Measurements from ENCODE around the gene PKD2L1.
A peak's percentile ranks its signal among the peaks of the same experiment; 100 is the strongest.
"Not testable (repeated sequence)": the region's sequence is repeated elsewhere in the genome, so short reads cannot be mapped to it uniquely, and the experiment has no call there.

Gene PKD2L1

DNA sequence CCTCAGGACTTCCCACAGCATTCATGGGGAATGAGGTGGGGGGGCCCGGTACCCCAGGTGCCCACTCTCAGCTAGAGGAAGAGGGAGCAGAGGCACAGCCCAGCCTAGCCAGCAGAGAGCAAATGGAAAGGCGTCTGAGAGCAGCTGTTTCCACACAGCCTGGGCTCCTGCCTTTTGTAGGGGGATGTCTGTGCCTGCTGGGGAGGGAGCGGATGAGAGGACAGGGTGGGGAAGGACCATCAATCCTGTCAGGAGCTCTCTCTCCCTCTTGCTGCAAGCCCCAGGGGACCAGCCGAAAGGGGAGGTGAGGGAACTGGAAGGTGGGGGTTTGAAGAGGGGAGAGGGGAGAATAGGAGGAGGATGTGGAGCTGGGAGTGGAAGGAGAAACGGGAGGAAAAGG, at the start of gene PKD2L1:
TSS of gene PKD2L1 (minus strand) at position 150 of the 400 bp plus-strand sequence. CDS start at position 25, 125 bp downstream.
- DNase-seq, result no peak

DNA sequence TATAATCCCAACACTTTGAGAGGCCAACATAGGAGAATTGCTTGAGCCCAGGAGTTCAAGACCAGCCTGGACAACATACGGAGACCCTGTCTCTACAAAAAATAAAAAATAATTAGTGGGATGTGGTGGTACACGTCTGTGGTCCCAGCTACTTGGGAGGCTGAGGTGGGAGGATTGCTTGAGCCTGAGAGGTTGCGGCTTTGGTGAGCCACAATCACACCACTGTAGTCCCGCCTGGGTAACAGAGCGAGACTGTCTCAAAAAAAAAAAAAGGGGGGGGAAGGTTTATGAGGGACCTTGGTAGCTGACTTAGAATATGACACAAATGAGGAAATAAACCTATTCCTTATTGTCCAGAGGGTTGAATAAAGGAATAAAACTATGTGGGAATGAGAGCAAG, 47.8 kb upstream of the PKD2L1 start:
- DNase-seq, result no peak

DNA sequence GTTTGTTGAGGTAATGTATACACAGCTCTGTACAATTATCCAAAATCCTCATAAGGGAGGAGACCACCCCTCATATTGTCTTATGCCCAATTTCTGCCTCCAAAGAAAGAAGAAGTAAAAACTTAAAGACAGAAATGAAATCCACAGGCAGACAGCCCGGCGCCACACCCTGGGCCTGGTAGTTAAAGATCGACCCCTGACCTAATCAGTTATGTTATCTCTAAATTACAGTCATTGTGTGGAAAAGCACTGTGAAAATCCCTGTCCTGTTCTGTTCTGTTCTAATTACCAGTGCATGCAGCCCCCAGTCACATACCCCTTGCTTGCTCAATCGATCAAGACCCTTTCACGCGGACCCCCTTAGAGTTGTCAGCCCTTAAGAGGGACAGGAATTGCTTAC, 46.6 kb upstream of the PKD2L1 start:
- DNase-seq, result not testable (repeated sequence)

DNA sequence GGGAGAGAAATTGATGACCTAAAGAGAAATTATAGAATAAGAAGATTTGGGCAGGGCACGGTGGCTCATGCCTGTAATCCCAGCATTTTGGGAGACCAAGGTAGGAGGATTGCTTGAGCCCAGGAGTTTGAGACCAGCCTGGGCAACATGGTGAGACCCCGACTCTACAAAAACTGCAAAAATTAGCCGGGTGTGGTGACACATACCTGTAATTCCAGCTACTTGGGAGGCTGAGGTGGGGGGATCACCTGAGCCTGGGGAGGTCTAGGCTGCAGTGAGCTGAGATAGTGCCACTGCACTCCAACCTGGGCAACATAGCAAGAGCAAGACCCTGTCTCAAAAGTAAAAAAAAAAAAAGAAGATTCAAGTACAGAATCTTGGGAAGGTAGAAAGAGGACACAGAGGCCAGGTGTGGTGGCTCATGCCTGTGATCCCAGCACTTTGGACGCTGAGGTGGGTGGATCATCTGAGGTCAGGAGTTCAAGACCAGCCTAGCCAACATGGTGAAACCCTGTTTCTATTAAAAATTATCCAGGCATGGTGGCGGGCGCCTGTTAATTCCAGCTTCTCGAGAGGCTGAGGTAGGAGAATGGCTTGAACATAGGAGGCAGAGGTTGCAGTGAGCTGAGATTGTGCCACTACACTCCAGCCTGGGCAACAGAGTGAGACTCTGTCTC, 44.8 kb upstream of the PKD2L1 start:
- not testable (repeated sequence) for DNase-seq

DNA sequence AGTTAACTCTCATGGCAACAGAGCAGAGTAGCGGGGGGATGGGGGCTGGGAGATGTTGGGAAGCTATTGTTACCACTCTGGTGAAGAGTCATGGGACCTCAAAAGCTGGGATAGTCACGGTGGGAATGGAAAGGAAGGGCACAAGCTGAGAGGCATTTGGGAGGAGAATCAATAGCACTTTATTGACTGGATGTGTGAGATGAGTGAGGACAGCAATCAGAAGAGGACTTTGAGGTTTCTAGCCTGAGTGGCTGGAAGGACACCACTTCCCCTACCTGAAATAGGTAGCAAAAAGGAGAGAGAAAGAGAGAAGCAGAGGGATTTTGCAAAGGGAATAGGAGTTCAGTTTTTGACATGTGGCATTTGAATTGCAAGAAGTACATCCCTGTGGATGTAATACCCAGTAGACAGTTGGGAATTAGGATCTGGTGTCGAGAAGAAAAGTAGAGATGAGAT, 44.2 kb upstream of the PKD2L1 start:
- DNase-seq, result no peak

DNA sequence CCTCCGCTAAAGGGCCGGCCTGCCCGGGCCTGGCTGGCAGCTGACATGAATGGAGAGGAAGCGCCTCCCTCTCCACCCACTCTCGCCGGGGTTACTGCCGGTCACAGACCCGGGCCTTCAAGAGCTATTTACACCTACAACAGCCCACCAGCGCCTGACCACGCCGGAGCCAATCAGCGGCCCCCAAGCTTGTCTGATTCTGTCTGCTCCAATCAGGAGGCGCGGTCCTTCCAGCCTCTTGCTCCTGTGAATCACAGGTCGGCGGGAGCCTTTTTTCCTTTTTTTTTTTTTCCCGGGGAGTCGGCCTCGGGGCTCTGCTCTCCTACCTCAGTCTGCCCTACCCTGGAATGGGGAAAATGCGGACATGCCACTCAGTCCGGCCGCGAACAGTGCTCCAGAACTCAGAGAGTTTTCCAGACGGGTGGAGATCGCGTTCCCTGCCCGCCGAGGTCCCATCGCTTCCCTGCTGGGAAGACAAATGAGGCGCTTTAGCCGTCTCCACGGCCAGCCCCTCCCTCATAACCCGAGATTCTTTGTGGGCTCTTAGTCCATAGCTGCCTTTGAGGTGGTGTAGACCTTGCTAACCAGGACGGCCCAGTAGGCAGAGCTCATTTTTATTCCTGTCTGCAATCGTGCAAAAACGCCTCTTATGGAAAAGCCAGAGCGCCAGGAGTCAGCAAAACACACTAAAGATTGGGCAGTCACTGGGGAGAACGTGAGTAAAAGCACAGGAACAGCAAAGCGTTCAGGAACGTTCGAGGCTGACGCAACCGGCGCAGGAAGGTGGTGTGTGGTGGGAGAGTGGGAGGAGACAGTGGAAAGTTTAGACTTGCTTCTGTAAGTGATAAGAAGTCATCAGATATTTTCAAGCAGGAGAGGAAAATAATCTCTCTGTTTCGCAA, 43.5 kb upstream of the PKD2L1 start:
- peak; percentile 74 for DNase-seq

DNA sequence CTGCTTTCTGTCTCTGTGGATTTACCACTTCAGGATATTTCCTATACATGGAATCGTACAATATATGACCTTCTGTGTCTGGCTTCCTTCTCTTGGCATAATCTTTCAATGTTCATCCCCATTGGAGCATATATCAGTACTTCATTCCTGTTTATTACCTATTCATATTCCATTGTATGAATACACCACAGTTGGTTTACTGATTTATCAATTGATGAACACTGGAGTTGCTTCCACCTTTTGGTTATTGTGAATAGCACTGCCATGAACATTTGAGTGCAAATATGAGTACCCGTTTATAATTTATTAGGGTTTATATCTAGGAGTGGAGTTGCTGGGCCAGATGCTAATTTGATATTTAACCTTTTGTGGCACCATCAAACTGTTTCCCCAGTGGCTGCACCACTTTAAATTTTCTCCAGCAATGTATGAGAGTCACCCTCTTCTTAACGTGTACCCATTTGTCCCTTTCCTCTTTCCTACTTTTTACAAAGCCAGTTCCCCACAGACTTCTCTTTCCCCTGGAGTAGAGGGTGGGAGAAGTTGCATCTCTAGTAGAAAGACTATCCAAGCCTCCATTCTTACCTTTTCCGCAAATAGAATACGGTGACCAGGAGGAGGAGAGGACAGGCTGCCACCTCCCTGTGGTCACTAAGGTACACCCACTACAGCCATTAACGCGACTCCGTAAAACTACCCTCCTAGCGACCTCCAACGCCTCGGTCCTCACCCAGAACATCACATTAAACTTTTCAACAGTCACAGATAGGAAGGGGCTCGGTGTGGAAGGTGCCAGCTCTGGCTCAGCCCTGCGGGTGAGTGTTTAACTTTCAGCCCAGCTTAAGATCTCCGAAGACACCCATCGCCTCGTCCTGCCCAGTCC, 42.6 kb upstream of the PKD2L1 start:
- DNase-seq, result no peak

DNA sequence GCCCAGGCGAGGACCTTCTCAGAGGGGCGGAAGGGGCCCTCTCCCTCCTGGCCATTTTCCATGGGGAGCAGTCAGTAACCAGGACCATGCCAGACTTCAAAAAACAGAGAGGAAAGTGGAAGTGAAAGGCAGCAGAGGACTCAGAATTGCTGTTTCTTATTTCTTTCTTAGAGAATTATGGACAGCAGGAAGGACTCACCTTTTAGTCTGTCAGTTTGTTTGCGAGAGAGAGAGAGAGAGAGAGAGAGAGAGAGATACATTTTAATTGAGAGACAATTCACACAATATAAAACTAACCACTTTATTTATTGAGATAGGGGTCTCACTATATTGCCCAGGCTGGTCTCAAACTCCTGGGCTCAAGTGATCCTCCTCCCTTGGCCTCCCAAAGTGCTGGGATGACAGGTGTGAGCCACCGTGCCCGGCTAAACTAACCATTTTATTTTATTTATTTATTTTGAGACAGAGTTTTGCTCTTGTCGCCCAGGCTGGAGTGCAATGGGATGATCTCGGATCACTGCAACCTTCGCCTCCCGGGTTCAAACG, 41.5 kb upstream of the PKD2L1 start:
- no peak for DNase-seq

DNA sequence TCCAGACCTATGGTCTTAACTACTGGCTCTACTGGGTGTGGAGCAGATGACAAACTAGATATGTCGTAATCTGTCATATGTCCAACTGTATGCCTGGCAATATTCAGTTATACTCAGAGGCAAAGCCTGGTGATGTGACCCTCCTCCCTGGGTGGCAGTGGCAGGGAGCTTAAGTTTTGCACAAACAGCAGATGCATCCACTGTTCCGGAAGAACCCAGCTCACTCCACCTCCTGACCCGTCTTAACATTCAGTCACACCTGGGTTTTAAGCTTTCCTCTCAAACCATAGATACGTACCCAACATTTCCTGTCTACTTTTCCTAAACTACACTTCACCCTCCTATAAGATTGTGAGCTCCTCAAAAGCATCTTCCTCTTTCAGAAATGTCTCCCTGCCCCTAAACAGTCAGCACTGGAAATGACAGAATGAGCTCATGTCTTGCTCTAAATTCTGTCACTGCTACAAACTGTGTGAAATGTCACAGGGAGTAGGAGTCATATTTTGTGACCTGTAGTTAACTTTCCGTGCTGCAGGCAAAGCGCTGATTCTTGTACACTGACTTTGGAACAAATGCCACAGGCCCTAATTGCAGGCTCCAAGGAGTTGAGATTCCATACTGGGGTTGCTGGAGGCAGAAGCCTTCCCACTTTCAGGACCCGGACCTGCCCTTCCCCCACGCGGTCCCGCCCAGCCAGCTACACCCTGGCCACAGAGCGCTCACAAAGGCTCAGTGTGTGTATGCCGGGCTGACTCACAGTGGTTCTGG, 40.9 kb upstream of the PKD2L1 start:
- no peak for DNase-seq

DNA sequence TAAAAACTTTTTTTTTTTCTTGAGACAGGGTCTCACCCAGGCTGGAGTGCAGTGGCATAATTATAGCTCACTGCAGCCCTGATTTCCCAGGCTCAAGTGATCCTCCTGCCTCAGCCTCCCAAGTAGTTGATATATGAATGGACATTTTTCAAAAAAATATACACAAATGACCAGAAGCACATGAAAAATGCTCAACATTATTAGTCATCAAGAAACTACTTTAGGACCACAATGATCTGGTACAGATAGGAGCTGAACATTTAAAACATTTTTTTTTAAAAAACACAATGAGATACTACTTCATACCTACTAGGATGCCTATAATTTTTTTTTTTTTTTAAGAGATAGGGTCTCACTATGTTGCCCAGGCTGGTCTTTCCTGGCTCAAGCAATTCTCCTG, 38.7 kb upstream of the PKD2L1 start:
- DNase-seq, result no peak

DNA sequence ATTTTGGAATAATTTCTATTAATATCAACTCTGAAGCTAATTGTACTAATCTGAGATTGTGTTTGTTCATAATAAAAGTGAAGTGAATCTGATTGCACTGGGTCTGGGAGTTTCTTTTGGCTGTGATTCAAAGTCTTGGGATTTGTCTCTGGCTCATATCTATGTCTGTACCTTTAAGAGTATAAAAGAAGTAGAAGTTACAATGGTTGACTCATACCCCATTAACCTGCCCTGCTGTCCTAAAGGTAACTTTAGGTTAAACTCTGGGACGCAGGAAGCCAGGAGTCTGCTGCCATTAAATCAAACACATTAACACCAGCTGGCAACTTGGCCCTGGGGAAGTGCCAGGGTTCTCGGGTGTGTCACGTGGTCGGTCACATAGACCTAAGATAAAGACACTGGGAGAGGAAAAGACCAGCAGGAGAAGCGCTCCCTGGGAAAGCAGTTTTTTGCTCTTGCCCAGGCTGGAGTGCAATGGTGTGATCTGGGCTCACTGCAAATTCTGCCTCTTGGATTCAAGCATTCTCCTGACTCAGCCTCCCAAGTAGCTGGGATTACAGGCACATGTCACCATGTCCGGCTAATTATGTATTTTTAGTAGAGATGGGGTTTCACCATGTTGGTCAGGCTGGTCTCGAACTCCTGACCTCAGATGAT, 34.8 kb upstream of the PKD2L1 start:
- no peak for DNase-seq

DNA sequence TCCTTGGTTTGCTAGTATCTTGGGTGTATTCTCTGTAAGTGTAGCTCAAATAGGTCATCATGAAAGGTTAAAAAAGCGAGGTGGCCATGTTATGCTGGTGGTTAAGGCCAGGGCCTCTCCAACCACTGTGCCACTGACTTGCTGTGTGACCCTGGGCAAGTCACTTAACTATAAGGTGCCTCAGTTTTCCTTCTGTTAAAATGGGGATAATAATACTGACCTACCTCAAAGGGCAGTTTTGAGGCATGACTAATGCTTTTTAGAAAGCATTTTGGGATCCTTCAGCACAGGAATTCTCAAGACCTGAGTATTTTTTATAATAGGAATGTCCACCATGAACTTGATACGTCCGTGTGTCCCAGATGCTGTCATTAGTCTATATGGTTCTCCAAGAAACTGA, 34.1 kb upstream of the PKD2L1 start:
- no peak for DNase-seq

DNA sequence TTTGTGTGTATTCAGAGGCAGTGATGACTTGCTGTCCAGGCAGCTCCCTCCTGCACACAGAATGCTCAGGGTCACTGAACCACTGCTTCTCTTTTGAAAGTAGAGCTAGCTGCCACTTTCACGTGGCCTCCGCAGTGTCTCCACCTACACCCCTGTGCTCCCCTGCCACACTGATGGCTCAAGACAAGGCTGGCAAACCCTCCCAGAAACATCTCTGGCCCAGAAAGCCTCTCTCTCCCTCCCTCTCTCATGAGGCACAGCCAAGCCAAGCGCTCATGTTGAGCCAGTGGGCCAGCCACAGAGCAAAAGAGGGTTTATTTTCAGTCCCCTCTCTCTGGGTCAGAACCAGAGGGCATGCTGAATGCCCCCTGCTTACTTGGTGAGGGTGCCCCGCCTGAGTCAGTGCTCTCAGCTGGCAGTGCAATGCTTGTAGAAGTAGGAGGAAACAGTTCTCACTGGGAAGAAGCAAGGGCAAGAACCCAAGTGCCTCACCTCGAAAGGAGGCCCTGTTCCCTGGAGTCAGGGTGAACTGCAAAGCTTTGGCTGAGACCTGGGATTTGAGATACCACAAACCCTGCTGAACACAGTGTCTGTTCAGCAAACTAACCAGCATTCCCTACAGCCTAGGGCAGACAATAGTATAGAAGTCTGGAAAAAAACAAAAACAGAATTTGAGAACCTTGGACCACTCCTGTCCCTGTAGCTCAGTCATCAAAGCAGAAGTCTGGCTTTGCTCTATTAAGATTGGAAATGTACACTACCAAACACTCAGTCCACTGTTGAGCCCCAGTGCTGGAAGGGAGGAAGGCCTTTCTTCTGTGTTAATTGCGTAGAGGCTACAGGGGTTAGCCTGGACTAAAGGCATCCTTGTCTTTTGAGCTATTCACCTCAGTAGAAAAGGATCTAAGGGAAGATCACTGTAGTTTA, 32.8 kb upstream of the PKD2L1 start:
- no peak for DNase-seq

DNA sequence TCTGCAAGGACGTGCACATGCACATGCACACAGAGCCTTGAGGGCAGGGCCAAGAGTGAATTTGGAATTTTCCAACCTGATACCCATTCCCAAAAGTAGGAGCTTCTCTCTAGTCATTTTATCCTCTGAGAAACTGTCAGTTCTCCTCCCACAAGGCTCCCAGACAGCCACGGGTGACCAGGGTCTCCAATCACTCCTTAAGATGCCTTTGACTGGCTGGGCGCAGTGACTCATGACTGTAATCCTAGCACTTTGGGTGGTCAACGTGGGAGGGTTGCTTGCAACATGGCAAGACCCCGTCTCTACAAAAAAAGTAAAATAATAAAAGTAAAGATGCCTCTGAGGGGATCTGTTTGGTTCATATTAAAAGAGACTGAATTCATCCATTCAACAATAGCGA, 30.2 kb upstream of the PKD2L1 start:
- DNase-seq, result no peak

DNA sequence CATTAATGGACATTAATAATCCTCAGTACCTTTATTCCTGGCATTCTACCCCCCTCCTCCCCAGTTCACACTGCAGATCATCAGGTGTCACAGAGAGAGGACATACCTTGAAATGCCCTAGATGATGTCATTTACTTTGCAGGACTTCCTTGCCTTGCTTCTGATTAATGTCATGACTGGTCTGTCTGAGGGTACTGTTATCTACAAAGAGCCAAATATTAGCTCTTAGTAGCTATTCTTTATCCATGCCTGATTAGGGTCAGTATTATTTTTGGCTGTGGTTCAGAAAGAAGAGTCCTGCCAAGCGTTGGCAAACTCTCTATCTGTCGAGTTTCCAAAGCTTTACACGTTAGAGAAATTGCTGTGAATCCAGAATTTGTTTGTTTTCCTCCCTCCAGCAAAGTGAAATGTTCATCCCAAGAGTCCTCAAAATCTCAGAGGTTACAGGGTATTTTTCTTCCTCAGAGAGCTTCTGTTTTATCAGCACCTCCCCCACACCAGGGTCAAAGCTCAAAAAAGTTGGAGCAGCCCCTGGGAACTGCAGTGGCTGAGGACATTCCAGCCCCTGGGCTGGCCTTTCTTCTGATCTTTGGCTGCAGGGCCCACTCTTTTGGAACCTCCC, 29.6 kb upstream of the PKD2L1 start:
- no peak for DNase-seq

DNA sequence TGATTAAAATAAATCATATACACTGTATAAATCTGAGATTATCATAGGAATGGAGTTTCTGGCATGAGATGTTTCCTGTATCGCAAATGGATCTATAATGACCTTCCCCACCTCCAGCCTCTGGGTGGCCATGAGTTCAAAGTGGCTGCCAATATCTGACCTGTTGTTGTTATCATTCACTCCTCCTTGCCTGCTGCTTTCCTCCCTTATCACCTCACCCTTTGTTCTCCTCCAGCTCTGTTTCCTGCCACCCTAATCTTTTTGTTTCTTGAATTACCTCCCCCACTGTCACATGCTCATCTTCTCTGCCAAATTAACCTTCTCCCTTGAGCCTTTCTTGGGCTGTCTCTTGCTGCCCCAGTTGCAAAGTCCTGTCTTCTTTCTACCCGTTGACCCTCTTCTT, 29.0 kb upstream of the PKD2L1 start:
- no peak for DNase-seq

DNA sequence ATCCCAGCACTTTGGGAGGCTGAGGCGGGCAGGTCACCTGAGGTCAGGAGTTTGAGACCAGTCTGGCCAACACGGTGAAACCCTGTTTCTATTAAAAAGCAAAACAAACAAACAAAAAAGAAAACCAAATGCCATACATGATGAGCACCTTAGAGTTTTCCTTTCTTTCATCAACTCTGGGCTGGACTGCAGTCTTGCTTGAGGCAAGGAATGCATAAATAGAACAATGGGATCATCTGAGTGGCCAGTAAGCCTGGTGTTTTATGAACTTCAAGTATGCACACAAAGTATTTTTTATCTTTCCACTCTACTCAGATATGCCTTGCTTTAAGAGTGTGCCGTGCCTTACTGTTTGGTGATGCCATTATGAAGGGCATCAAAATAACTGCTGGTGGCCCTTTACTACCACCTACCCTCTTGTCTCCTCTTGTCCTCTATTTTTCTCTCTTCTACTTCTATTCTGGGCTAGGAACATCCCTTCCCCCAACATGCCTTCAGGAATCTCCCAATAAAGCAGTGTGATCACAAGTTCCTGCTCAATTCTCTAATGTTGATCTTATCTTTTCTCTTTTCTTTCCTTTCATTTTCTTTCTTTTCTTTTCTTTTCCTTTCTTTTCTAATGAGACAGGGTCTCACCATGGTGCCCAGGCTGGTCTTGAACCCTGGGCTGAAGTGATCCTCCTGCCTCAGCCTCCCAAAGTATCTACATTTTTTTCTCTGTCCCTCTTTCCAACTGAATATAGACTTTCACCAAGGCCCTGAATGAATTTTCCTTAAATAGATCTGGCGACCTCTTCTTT, 27.2 kb upstream of the PKD2L1 start:
- DNase-seq, result no peak

DNA sequence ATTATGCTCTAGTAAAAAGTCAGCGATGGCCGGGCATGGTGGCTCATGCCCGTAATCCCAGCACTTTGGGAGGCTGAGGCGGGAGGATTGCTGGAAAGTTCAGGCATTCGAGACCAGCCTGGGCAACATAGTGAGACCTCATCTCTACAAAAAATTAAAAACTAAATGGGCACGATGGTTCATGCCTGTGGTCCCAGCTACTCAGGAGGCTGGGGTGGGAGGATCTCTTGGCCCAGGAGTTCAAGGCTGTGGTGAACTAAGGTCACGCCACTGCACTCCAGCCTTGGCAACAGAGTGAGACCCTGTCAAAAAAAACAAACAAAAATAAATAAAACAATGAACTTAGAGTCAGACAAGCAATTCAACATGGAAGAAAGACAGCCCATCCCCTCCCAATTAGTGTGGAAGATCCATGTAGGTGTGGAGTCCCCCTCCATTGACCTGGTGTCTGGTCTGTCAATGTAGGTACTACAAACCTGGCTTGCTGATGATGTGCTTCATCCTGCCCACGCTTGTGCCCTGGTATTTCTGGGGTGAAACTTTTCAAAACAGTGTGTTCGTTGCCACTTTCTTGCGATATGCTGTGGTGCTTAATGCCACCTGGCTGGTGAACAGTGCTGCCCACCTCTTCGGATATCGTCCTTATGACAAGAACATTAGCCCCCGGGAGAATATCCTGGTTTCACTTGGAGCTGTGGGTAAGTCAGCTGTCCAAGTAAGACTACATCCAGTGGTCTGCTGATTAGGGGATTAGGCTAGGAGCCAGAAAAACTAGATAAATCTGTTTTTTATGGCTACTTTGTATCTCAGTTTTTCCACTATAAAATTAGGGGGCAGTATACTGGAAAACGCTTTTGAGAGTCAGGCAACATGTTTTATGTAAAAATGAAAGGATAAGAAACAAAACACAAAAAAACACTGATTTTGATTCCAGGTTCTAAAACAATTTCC, 26.3 kb upstream of the PKD2L1 start:
- no peak for DNase-seq

All from 8988T (cell line).